COLO829 (cell line): ENCODE results near the gene SPATS2L.
A peak's percentile ranks its signal among the peaks of the same experiment; 100 is the strongest.

Experiments
- DNase-seq: peaks from one replicate; pipeline ENCODE4 v3.0.0; 2012; ENCODE audit warnings: low spot score

SPATS2L gene

DNA sequence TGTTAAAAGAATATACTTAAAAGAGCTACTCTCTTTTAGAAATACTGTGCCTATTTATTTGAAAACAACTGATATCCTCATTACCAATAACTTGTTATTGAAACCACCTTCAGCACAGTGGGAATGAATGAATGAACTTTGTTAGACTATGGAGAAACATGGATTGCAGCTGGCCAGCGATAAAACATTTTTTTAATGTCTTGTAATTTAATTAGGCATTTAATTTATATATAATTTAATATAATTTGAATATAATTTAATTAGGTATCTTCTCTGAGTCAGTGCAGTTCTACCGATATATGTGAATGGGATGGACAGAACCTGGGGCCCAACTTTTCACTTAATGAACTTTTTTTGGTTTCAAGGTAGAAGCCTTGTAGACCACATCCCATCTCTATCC is 109.0 kb downstream of the SPATS2L start:
- no peak for DNase-seq

GRCh38 chr2:200416878-200417277 is 110.4 kb downstream of the SPATS2L start:
- no peak for DNase-seq

GRCh38 chr2:200417366-200417765 is 110.9 kb downstream of the SPATS2L start:
- DNase-seq, result no peak

- DNase-seq, result no peak
These were observed 111.9 kb downstream of the SPATS2L start for GRCh38 chr2:200418399-200418798.

DNA sequence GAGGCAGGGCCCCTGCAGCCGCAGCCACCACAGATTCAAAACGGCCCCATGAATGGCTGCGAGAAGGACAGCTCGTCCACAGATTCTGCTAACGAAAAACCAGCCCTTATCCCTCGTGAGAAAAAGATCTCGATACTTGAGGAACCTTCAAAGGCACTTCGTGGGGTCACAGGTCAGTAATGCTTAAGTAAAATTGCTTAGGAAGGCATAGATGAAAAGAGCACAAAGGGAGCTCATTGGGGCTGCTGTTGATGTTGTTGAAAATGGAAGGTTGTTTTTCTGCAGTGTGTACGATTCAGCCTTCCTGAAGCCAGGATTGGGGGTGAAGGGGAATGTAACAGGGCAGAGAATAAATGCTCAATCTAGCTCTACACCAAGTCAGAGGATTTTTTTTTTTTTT is 112.8 kb downstream of the SPATS2L start:
- no peak for DNase-seq

DNA sequence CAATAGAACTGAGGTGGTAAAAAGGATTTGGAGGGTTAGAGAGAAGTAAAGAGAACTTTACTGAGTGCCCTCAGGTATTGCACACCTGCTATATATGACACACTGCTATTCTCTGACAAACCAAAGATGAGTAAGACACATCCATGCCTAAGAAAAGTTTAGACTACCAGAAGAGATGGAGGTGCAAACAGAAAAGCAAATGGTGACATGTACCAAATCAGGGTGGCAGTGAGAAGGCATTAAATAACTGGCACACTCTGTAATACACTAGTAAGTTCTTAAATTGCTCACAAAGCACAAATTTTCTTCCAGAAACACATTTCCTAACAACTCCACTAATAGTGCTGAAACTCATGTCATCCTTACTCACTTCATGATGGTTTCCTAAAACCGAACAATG is 114.8 kb downstream of the SPATS2L start:
- no peak for DNase-seq

DNA sequence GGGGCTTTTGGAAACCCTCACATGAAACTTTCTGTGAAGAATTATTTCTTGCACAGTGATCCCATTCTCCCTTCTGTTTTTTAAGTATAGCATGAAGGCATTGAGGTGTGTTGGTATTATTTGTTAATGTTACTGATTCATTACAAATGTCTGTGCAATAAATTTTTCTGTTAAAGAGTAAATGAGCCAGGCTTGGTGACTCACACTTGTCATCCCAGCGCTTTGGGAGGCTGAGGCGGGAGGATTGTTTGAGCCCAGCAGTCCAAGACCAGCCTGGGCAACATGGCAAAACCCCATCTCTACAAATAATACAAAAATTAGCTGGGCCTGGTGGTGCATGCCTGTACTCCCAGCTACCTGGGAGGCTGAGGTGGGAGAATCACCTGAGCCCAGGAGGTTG is 115.6 kb downstream of the SPATS2L start:
- no peak for DNase-seq

GRCh38 chr2:200422532-200423261 is 116.2 kb downstream of the SPATS2L start:
- DNase-seq, result no peak

GRCh38 chr2:200423541-200423940 is 117.0 kb downstream of the SPATS2L start:
- DNase-seq, result no peak

DNA sequence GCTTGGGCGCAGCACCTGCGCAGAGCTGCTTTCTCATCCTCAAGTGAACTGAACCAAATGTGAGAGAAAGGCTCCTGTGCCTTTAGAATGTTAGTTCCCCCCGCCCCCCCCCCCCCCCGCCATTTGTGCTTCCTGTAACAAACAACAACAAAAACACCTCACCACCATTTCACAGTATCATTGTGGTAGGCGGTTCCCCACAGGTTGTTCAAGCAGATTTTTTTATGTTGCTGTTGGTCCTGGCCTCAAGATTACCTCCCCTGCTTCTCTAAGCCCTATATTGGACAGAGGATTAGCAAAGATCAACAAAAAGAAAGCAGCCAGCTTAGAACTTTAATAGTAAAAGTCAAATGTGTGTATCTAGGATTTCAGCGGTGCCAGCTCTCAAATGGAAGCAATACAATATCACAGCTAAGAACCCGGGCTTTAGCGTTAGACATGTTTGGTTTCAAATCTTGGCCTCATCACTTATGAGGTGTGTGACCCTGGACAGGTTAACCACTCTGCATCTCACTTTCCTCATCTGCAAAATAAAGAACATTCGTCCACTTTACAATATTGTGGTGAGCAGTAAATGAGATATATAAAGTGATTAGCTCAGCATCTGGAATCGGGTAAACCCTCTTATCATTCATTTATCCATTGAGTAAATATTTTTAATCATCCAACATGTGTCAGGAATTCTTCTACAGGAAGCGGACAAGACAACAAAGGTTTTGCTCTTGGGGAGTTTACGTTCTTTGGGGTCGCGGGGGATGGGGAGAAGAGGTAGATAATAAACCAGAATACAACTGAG is 118.7 kb downstream of the SPATS2L start:
- no peak for DNase-seq

GRCh38 chr2:200426754-200427153 is 120.3 kb downstream of the SPATS2L start:
- no peak for DNase-seq

DNA sequence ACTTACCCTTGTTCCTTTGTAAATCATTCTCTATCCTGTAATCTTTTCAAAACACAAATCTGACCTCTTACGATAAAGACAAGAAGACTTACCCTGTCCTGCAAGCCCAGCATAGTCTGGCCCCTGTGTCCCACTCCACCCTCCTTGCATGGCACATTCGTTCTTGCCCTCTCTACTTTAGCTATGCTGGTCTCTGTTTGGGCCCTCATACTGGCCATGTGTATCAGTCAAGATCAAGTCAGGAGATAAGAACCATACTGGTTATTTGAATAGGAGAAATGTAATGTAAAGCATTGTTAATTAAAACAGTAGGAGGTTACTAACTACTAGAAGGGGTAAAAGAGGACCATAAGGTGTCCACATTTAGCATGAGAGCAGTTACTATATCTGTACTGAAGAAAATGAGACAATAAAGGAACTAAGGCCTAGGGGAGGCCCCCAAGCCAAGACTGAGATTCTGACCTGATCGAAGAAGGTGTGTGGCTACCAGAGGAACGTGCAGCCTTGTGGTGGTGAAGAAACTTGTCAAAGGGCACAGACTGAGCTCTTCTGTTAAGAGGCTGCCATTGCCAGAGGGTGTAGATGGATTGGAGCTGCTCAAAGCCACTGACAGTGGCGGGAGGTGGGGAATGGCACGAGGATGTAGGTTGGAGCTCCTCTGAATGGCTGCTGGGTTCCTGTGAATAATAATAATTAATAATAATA is 122.6 kb downstream of the SPATS2L start:
- DNase-seq, result no peak

DNA sequence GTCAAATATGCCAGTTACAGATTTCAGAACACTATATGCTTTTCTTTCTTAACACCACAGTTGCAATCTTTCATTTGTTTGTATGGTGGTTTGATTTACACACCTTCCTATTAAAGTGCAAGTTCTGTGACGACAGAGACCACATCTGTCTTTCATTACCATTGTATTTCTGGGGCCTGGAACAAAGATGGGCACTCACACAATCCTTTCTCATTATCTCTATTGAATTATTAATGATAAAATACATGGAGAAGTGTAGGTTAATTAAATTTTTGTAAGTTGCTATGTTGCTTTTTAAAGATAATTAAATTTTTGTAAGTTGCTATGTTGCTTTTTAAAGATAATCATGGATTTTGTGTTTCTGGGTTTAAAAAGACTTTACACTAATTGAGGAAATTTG is 123.5 kb downstream of the SPATS2L start:
- no peak for DNase-seq

DNA sequence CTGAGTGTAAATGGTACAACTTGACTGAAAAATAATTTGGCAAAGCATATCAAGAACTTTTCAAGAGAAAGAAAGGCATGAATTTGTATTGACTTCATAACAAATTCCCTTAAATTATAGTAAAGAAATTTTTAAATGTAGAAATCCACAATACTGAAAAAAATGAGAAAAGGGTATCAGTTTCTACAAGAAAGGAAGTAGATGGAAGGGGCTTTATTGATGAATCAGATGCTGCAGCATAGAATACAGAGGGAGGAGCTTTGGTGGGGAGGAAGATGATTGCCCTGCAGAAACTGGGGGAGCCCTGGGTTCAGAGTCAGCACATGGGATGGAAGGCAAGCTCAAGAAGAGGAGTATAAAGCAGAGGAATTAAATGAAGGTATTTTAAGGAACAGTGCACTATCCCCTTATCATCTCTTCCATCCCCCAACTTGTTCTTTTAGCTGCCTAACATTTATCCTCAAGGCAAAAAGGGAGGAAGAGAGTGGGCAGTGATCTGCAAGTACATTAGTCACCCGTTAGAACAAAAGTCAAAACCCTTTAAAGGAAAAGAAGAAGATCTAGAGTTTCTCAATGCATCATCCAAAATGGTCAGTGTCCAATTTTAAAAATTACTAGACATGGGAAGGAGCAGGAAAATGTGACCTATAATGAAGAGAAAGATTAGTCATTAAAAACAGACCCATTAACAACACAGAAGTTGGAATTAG is 125.7 kb downstream of the SPATS2L start:
- peak; percentile 22 for DNase-seq

GRCh38 chr2:200435379-200435778 is 128.9 kb downstream of the SPATS2L start:
- no peak for DNase-seq

GRCh38 chr2:200438251-200438650 is 131.8 kb downstream of the SPATS2L start:
- DNase-seq, result no peak

DNA sequence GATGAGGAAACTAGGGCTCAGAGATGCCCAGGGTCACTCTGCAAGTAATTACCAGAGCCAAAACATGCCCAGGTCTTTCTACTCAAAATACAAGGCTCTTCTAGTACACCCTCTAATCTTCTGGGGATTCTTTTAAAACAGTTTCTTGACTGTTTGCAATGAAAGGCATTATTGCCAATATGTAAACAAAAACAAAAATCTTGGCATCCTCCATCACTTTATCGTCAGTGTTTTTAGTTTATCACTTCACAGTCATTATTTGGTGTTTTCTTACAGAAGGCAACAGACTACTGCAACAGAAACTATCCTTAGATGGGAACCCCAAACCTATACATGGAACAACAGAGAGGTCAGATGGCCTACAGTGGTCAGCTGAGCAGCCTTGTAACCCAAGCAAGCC is 132.4 kb downstream of the SPATS2L start:
- DNase-seq, result no peak

- DNase-seq, result no peak
These were observed 133.5 kb downstream of the SPATS2L start for GRCh38 chr2:200439981-200440380.

DNA sequence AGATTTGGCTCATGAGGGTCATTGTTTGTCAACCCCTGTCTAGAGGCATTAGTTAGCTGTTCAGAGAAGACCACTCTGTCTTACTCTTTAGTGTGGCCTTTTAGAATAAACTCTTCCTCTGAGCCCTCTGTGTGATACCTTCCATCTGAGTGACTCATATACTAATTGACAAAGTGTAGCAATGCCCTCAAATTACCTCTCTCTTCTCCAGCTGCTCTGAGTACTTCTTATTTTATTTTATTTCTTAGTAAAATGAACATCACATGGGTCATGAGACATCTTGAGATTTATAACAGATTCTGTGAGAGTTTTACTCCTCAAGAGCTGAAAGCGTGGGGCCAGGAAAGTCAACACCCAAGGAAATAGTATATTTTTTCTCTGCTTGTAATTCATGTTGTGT is 136.0 kb downstream of the SPATS2L start:
- DNase-seq, result peak; percentile 16

DNA sequence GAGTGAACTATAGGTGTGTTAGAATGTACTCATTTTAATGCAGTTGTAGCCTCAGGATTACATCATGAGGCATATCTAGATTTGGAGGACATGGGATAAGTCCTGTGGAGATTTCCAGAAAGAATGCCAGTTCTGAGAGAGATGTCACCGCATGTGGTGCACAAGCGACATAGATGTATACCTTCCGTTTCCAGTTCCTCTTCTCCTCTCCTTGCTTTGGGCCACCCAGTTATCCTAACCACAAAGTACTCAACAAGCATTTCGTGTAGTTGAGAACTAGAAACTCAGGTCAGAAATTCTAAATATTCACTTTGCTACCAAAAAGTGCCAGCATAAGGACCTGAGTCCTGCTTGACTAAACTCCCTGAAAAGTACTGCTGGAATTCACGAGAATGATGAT is 136.9 kb downstream of the SPATS2L start:
- no peak for DNase-seq

DNA sequence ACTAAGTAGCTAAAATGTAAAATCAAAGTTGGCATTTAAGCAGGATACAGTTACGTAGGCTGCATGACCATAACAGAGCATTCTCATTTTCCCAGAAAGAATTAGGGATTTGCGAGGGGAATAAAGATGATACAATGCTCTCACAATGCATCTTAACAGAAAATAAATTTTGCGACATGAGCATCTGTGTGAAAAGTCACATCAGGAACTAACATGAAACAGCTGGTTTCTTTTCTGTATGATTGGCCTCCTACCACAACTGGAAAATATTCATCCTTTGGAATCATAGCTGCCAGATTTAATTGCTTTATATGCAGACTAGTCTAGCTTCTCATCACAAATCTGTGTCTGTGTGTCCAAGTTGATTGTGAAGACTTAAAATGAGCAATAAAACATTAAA is 137.4 kb downstream of the SPATS2L start:
- no peak for DNase-seq

DNA sequence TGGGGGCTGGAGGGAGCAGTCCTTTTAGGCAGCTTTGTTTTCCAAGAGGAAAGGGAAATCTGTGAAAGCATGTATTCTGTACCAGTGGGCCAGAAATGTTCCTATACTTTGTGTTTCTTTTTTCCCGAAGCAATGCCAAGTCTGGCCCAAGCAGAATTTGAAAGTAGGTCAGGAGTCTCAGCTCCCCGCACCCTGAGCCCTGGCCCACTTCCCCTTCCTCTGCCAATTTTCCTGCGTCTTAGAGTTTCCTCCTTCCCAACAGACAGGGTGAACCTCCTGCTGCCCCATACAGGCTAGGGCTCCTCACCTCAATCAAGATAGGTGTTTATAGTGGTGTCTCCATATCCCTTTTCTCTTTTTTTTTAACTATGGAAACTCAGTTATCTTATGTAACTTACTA is 138.0 kb downstream of the SPATS2L start:
- no peak for DNase-seq
